ENCODE results near the gene AMH. TPM values are rescaled to one million over a fixed set of nuclear protein-coding genes. Genes with fewer than 3 reads are reported as not detected.

The AMH gene
- total and polyA plus RNA-seq, 2 of the 4 experiments (the other 2 are of a cell fraction), result 0.86 TPM; not detected in 1

DNA sequence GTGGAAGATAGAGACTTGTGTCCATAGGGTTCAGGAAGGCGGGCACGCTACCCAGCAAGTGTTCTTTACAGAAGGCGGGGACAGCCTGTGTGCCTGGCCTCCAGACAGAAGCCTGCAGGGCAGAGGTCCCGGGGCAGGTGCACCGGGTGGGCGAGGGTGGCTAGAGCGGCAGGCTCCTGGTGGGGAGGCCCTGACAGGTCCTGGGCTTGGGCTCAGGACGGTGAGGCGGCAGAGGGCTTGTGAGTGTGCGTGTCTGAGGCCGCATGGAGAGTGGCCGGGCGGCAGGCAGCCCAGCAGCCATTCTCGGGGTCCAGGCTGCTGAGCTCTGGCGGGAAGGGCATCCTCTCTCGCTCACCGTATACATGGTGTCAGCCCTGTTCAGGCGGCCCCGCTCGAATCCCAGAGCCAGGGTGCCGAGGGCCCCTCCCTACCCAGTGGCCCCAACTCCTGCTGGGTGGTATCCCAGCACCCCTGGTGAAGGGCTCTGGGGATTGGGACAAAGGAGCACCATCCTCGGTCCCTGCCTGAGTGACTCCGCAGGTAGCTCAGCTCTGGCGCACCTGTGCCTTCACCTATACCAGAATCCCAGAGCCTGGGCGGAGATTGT lies 3.0 kb upstream of the AMH start:
- H4K20me1 ChIP-seq (ENCODE audit: insufficient read depth, low read length), result peaks cover 78% of the 10 kb centered on the region
- BruUV-seq (replicated peaks), result no TSS peak

More for the DNA sequence above, 3.0 kb upstream of the AMH start:
- no peak overlapping the region for H2AFZ ChIP-seq (replicated peaks; ENCODE audit: low read length, poor library complexity)
- no peak overlapping the region for H3K27ac ChIP-seq (ENCODE audit: insufficient read depth, low read length)
- peaks cover under 1% of the 10 kb centered on the region; the same call in 1 of the 2 replicates for H3K4me1 ChIP-seq (ENCODE audit: control insufficient read depth, insufficient read depth, low read length)
- H2BK5ac ChIP-seq (ENCODE audit: low read depth, low read length, poor library complexity, severe bottlenecking), result no peak overlapping the region
- H3K23ac ChIP-seq (ENCODE audit: low read depth, low read length), result no peak overlapping the region
- CTCF ChIA-PET, result no interaction called here
- no peak overlapping the region for H4K91ac ChIP-seq (ENCODE audit: insufficient read depth, low read depth, low read length)
- 87% methylated on average over 19 of the region's 25 CpGs; no CpG with 5 or more reads in 1 of the 2 experiments for WGBS, 2 experiments (ENCODE audit: extremely low coverage in 2 of 2, insufficient read length in 1 of 2)
- H2BK120ac ChIP-seq (ENCODE audit: low read depth, low read length), result no peak overlapping the region
- TF ChIP-seq, protein P1, sequence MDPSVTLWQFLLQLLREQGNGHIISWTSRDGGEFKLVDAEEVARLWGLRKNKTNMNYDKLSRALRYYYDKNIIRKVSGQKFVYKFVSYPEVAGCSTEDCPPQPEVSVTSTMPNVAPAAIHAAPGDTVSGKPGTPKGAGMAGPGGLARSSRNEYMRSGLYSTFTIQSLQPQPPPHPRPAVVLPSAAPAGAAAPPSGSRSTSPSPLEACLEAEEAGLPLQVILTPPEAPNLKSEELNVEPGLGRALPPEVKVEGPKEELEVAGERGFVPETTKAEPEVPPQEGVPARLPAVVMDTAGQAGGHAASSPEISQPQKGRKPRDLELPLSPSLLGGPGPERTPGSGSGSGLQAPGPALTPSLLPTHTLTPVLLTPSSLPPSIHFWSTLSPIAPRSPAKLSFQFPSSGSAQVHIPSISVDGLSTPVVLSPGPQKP (IDR thresholded peaks at IDR 0.05; ENCODE audit: borderline replicate concordance, low read depth, low read length), result no peak
- no peak for TF ChIP-seq MXI1 (IDR thresholded peaks at IDR 0.05; ENCODE audit: borderline replicate concordance, low read depth, low read length)
- no peak for TF ChIP-seq RAD21 (IDR thresholded peaks at IDR 0.05; ENCODE audit: low read length)
- no peak for TF ChIP-seq BHLHE40 (IDR thresholded peaks at IDR 0.05; ENCODE audit: low read depth, low read length)
- TF ChIP-seq, protein P2, sequence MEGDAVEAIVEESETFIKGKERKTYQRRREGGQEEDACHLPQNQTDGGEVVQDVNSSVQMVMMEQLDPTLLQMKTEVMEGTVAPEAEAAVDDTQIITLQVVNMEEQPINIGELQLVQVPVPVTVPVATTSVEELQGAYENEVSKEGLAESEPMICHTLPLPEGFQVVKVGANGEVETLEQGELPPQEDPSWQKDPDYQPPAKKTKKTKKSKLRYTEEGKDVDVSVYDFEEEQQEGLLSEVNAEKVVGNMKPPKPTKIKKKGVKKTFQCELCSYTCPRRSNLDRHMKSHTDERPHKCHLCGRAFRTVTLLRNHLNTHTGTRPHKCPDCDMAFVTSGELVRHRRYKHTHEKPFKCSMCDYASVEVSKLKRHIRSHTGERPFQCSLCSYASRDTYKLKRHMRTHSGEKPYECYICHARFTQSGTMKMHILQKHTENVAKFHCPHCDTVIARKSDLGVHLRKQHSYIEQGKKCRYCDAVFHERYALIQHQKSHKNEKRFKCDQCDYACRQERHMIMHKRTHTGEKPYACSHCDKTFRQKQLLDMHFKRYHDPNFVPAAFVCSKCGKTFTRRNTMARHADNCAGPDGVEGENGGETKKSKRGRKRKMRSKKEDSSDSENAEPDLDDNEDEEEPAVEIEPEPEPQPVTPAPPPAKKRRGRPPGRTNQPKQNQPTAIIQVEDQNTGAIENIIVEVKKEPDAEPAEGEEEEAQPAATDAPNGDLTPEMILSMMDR (conservative IDR thresholded peaks at IDR 0.05; ENCODE audit: low read depth, low read length), result no peak
- no peak for TF ChIP-seq RCOR1 (IDR thresholded peaks at IDR 0.05; ENCODE audit: insufficient replicate concordance, low read length)
- no peak for TF ChIP-seq CHD1 (IDR thresholded peaks at IDR 0.05; ENCODE audit: low read depth, low read length)
- no peak for TF ChIP-seq SMC3 (IDR thresholded peaks at IDR 0.05; ENCODE audit: low read depth, low read length)
- TF ChIP-seq, protein P3, sequence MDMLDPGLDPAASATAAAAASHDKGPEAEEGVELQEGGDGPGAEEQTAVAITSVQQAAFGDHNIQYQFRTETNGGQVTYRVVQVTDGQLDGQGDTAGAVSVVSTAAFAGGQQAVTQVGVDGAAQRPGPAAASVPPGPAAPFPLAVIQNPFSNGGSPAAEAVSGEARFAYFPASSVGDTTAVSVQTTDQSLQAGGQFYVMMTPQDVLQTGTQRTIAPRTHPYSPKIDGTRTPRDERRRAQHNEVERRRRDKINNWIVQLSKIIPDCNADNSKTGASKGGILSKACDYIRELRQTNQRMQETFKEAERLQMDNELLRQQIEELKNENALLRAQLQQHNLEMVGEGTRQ (IDR thresholded peaks at IDR 0.05; ENCODE audit: low read depth, low read length), result no peak
- TF ChIP-seq NFE2L2 (IDR thresholded peaks at IDR 0.05; ENCODE audit: low read depth, low read length), result no peak
- no peak for TF ChIP-seq CEBPB (IDR thresholded peaks at IDR 0.05; ENCODE audit: low read depth, low read length)
- TF ChIP-seq MAZ (IDR thresholded peaks at IDR 0.05; ENCODE audit: borderline replicate concordance, low read depth, low read length), result no peak
- TF ChIP-seq POLR2A (IDR thresholded peaks at IDR 0.05; ENCODE audit: low read depth, low read length), result no peak
- TF ChIP-seq MAFK (IDR thresholded peaks at IDR 0.05; ENCODE audit: low read depth, low read length), result no peak
- no peak for TF ChIP-seq FOS (IDR thresholded peaks at IDR 0.05; ENCODE audit: low read depth, low read length)
- no peak for TF ChIP-seq RFX5 (IDR thresholded peaks at IDR 0.05; ENCODE audit: low read depth, low read length)
- no peaks in the 10 kb centered on the region for H3K9me3 ChIP-seq (ENCODE audit: control insufficient read depth, insufficient read depth, low read length)
- no peak overlapping the region for H2BK15ac ChIP-seq (ENCODE audit: low read depth, low read length)
- intact Hi-C loops (cut with micrococcal nuclease) (no loop called here), dilution Hi-C loops (cut with HindIII; ENCODE audit: low sequenced_read_pairs, unreplicated experiment) (no loop called here), in situ Hi-C loops (cut with MboI; ENCODE audit: low sequenced_read_pairs) (no loop called here)
- H3K4me2 ChIP-seq (ENCODE audit: low read depth, low read length), result no peak overlapping the region
- H3K79me1 ChIP-seq (ENCODE audit: low read depth in 1 of 2, low read length in 2 of 2), result peaks cover 4 to 37% of the 10 kb centered on the region in 2 experiments; a peak in 2 of 4 replicates
- peaks cover 57% of the 10 kb centered on the region for H3K36me3 ChIP-seq (ENCODE audit: control insufficient read depth, insufficient read depth, low read length)
- no peak overlapping the region for H2AK5ac ChIP-seq (ENCODE audit: low read depth, low read length)
- no peak overlapping the region for H4K8ac ChIP-seq (ENCODE audit: low read depth in 2 of 2, low read length in 2 of 2)
- DNase-seq (no peak), ATAC-seq (ENCODE audit: low read depth) (no peak)
- H3K4me3 ChIP-seq (ENCODE audit: insufficient read depth, low read depth, low read length), result no peak overlapping the region
- H3K56ac ChIP-seq (ENCODE audit: extremely low read depth, insufficient read depth, low read length), result no peak overlapping the region
- no peak overlapping the region for H4K5ac ChIP-seq (ENCODE audit: low read depth, low read length)
- H2AK9ac ChIP-seq (replicated peaks; ENCODE audit: low read depth, low read length, poor library complexity), result no peak overlapping the region
- no peak overlapping the region for H3K14ac ChIP-seq (replicated peaks; ENCODE audit: low read depth, low read length)
- H3K4ac ChIP-seq (ENCODE audit: low read depth, low read length), result no peak overlapping the region
- POLR2A ChIA-PET (ENCODE audit: unreplicated experiment), result no interaction called here
- no peak overlapping the region for H3K9ac ChIP-seq (ENCODE audit: low read depth, low read length)
- H3K18ac ChIP-seq (ENCODE audit: low read depth, low read length), result no peak overlapping the region
- H3K27me3 ChIP-seq (ENCODE audit: control insufficient read depth, insufficient read depth, low read length), result peaks cover 6% of the 10 kb centered on the region; the same call in 1 of the 2 replicates
- H3K9me1 ChIP-seq (ENCODE audit: insufficient read depth, low read length), result no peaks in the 10 kb centered on the region
- no peak overlapping the region for H2BK20ac ChIP-seq (ENCODE audit: low read depth, low read length)

All from IMR-90 (cell line).